Right lobe of liver (tissue), 4 donors: ENCODE measurements around the gene POC1A.

ENCODE experiments used
- POLR2A ChIP-seq: fragments of 450-650 bp; IDR thresholded peaks from one replicate; pipeline ENCODE4 v1.6.1; 2017; ENCODE audit warnings: antibody characterized with exemption, mild to moderate bottlenecking
- TF ChIP-seq, protein P1 (sequence below), 4 donors: fragments of 200-600 bp in 3 of 4; fragments of 450-650 bp in 1 of 4; IDR thresholded peaks; one replicate each; pipeline versions ENCODE4 v1.5.1 to v1.8.0; 2016 to 2022; ENCODE audit warnings: antibody characterized with exemption in 4 of 4, mild to moderate bottlenecking in 2 of 4
- donor health status: DM: no; HTN: no; CAD: no.
- donor health status: DM: no; HTN: no; CAD: no.
- donor health status: DM: no; HTN: yes; CAD: no.

- TF ChIP-seq, protein P1, sequence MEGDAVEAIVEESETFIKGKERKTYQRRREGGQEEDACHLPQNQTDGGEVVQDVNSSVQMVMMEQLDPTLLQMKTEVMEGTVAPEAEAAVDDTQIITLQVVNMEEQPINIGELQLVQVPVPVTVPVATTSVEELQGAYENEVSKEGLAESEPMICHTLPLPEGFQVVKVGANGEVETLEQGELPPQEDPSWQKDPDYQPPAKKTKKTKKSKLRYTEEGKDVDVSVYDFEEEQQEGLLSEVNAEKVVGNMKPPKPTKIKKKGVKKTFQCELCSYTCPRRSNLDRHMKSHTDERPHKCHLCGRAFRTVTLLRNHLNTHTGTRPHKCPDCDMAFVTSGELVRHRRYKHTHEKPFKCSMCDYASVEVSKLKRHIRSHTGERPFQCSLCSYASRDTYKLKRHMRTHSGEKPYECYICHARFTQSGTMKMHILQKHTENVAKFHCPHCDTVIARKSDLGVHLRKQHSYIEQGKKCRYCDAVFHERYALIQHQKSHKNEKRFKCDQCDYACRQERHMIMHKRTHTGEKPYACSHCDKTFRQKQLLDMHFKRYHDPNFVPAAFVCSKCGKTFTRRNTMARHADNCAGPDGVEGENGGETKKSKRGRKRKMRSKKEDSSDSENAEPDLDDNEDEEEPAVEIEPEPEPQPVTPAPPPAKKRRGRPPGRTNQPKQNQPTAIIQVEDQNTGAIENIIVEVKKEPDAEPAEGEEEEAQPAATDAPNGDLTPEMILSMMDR (IDR thresholded peaks at IDR 0.05) = peak in 1 of 4 donors; percentile 4
- TF ChIP-seq POLR2A = no peak
Observed at GRCh38 chr3:52108302-52109232, 45.7 kb downstream of the POC1A start.
